H1 (cell line): ENCODE measurements around the gene RGL3. TPM values are rescaled to one million over a fixed set of nuclear protein-coding genes. Genes with fewer than 3 reads are reported as not detected.

Experiments
- CTCF ChIA-PET: fragments of 300-600 bp; sonication (Branson Sonifier 250); formaldehyde crosslinking; loops from one replicate; lab custom pipeline; 2021; ENCODE audit not compliant: partially characterized antibody; lab: Charles Lee
- POLR2A ChIA-PET: fragments of 300-600 bp; sonication (Branson Sonifier 250); formaldehyde crosslinking; loops from one replicate; lab custom pipeline; 2021; ENCODE audit warnings: inconsistent platforms; ENCODE audit not compliant: partially characterized antibody; lab: Charles Lee
- DNase-seq, 2 experiments: peaks; one replicate each; pipeline versions ENCODE4 v3.0.0 to v3.0.0-alpha.2; 2010 to 2022; ENCODE audit warnings: low spot score in 2 of 2, low read depth in 1 of 2, mixed read lengths in 1 of 2
- FAIRE-seq: peaks from 2 replicates; lab custom pipeline; 2011; peaks lifted over from hg19 to GRCh38; lab: Jason Lieb, UNC
- H2AFZ ChIP-seq: 2 replicates; pipeline ENCODE4 v1.8.1; 2012; ENCODE audit warnings: low read length, inconsistent platforms
- H2AK5ac ChIP-seq: 2 replicates; pipeline ENCODE4 v1.6.1; 2013; ENCODE audit warnings: low read depth, low read length
- H2BK120ac ChIP-seq: replicated peaks from 2 replicates; pipeline ENCODE3; 2013; ENCODE audit warnings: low read depth, low read length, inconsistent platforms
- H2BK12ac ChIP-seq: 2 replicates; pipeline ENCODE4 v1.6.1; 2013; ENCODE audit warnings: low read depth, low read length
- H2BK15ac ChIP-seq: 2 replicates; pipeline ENCODE4 v1.6.1; 2013; ENCODE audit warnings: low read length
- H2BK20ac ChIP-seq: 2 replicates; pipeline ENCODE4 v1.6.1; 2013; ENCODE audit warnings: low read length
- H2BK5ac ChIP-seq: 2 replicates; pipeline ENCODE4 v1.6.1; 2013; ENCODE audit warnings: low read depth, low read length
- H3K14ac ChIP-seq: 2 replicates; pipeline ENCODE4 v1.6.1; 2013; ENCODE audit warnings: inconsistent platforms; ENCODE audit not compliant: insufficient read length
- H3K18ac ChIP-seq: 2 replicates; pipeline ENCODE4 v1.6.1; 2013; ENCODE audit warnings: low read length; ENCODE audit errors: extremely low read depth
- H3K23ac ChIP-seq: 2 replicates; pipeline ENCODE4 v1.6.1; 2013; ENCODE audit warnings: inconsistent platforms; ENCODE audit not compliant: insufficient read length
- H3K23me2 ChIP-seq: 2 replicates; pipeline ENCODE4 v1.6.1; 2013; ENCODE audit warnings: low read depth, low read length
- H3K27ac ChIP-seq: 2 replicates; pipeline ENCODE4 v1.6.1; 2011; ENCODE audit warnings: low read depth, low read length, inconsistent platforms
- H3K27me3 ChIP-seq, 4 experiments: replicated peaks in 1 of 4; 1 replicate in 1 of 4; 2 replicates in 3 of 4; pipeline versions ENCODE4 v1.6.1 to v1.8.1; 2011 to 2013; ENCODE audit warnings: low read length in 3 of 4, mild to moderate bottlenecking in 3 of 4, inconsistent platforms in 2 of 4, mixed read lengths in 2 of 4, moderate library complexity in 1 of 4; ENCODE audit not compliant: control insufficient read depth in 3 of 4, insufficient read depth in 3 of 4; ENCODE audit errors: extremely low read depth in 1 of 4
- H3K36me3 ChIP-seq, 4 experiments: 2 replicates each; pipeline versions ENCODE4 v1.6.1 to v1.8.1; 2011 to 2013; ENCODE audit warnings: mild to moderate bottlenecking in 4 of 4, low read length in 3 of 4, moderate library complexity in 2 of 4, control low read depth in 1 of 4, inconsistent platforms in 1 of 4; ENCODE audit not compliant: insufficient read depth in 4 of 4, control insufficient read depth in 2 of 4
- H3K4ac ChIP-seq: replicated peaks from 2 replicates; pipeline ENCODE3; 2013; ENCODE audit warnings: low read length, low read depth, mixed read lengths, inconsistent platforms; ENCODE audit not compliant: insufficient read length
- H3K4me1 ChIP-seq, 4 experiments: replicated peaks in 1 of 4; 1 replicate in 1 of 4; 2 replicates in 3 of 4; pipeline versions ENCODE4 v1.6.1 to v1.8.1; 2011 to 2013; ENCODE audit warnings: low read length in 3 of 4, inconsistent platforms in 2 of 4, mixed read lengths in 1 of 4; ENCODE audit not compliant: insufficient read depth in 4 of 4, control insufficient read depth in 3 of 4
- H3K4me2 ChIP-seq, 2 experiments: 2 replicates each; pipeline versions ENCODE4 v1.6.1 to v1.8.1; 2011 to 2013; ENCODE audit warnings: low read depth in 2 of 2, low read length in 2 of 2, control low read depth in 1 of 2, inconsistent platforms in 1 of 2, mild to moderate bottlenecking in 1 of 2; ENCODE audit not compliant: insufficient read depth in 1 of 2
- H3K4me3 ChIP-seq, 4 experiments: fragments of 200-600, 300-600 bp in 1 of 4; sonication (generic), shearing (Covaris generic), sonication (Bioruptor Twin) in 1 of 4; 2 replicates each; pipeline versions ENCODE4 v1.5.1 to v1.8.1; 2011 to 2016; ENCODE audit warnings: low read length in 4 of 4, low read depth in 3 of 4, control low read depth in 2 of 4, inconsistent platforms in 2 of 4, mild to moderate bottlenecking in 2 of 4, mixed read lengths in 1 of 4, moderate library complexity in 1 of 4; ENCODE audit not compliant: insufficient read depth in 2 of 4; ENCODE audit errors: extremely low read depth in 1 of 4
- H3K56ac ChIP-seq: replicated peaks from 2 replicates; pipeline ENCODE3; 2013; ENCODE audit warnings: low read depth, mild to moderate bottlenecking, mixed read lengths, low read length, inconsistent platforms; ENCODE audit not compliant: insufficient read length
- H3K79me1 ChIP-seq: 2 replicates; pipeline ENCODE4 v1.6.1; 2013; ENCODE audit warnings: low read depth, low read length, control low read depth
- H3K79me2 ChIP-seq, 2 experiments: 2 replicates each; pipeline versions ENCODE4 v1.6.1 to v1.8.1; 2012 to 2013; ENCODE audit warnings: low read length in 2 of 2, mild to moderate bottlenecking in 2 of 2, inconsistent platforms in 1 of 2; ENCODE audit not compliant: insufficient read depth in 2 of 2, control insufficient read depth in 1 of 2
- H3K9ac ChIP-seq, 4 experiments: replicated peaks in 1 of 4; 1 replicate in 1 of 4; 2 replicates in 3 of 4; pipeline versions ENCODE4 v1.6.1 to v1.8.1; 2011 to 2013; ENCODE audit warnings: low read depth in 3 of 4, low read length in 3 of 4, control low read depth in 2 of 4, mild to moderate bottlenecking in 2 of 4, moderate library complexity in 2 of 4, inconsistent platforms in 1 of 4; ENCODE audit errors: extremely low read depth in 1 of 4
- H3K9me3 ChIP-seq, 2 experiments: 2 replicates each; pipeline versions ENCODE4 v1.6.1 to v1.8.1; 2012 to 2013; ENCODE audit warnings: mild to moderate bottlenecking in 2 of 2, moderate library complexity in 2 of 2, control low read depth in 1 of 2, inconsistent platforms in 1 of 2, low read depth in 1 of 2, low read length in 1 of 2, mixed read lengths in 1 of 2; ENCODE audit not compliant: insufficient read depth in 2 of 2
- H4K20me1 ChIP-seq, 2 experiments: replicated peaks in 1 of 2; 2 replicates each; pipeline versions ENCODE3 to v1.8.1; 2011 to 2013; ENCODE audit warnings: inconsistent platforms in 2 of 2, low read length in 2 of 2, mild to moderate bottlenecking in 1 of 2; ENCODE audit not compliant: insufficient read depth in 2 of 2, control insufficient read depth in 1 of 2
- H4K5ac ChIP-seq: 2 replicates; pipeline ENCODE4 v1.6.1; 2013; ENCODE audit warnings: low read length, low read depth, mixed read lengths, inconsistent platforms; ENCODE audit not compliant: insufficient read length
- H4K8ac ChIP-seq: 2 replicates; pipeline ENCODE4 v1.8.0; 2013; ENCODE audit warnings: mild to moderate bottlenecking, moderate library complexity, low read length, inconsistent platforms; ENCODE audit not compliant: insufficient read depth; ENCODE audit errors: extremely low read depth
- H4K91ac ChIP-seq: replicated peaks from 2 replicates; pipeline ENCODE3; 2013; ENCODE audit warnings: low read length, mixed read lengths, inconsistent platforms; ENCODE audit not compliant: insufficient read length
- CBX5 ChIP-seq: fragments of 300-800, 300-1000 bp; sonication (generic); IDR thresholded peaks from 2 replicates; pipeline ENCODE4 v1.7.1; 2016; ENCODE audit warnings: antibody characterized with exemption, low read length, low read depth
- CREB1 ChIP-seq: IDR thresholded peaks from 2 replicates; pipeline ENCODE4 v1.6.1; 2012; ENCODE audit warnings: inconsistent platforms
- CTCF ChIP-seq, 3 experiments: IDR thresholded peaks; 1 replicate in 2 of 3; 2 replicates in 1 of 3; pipeline versions ENCODE4 v1.5.1 to v1.6.1; 2011; ENCODE audit warnings: low read length in 3 of 3, mild to moderate bottlenecking in 3 of 3, inconsistent platforms in 2 of 3, low read depth in 1 of 3, moderate library complexity in 1 of 3; ENCODE audit not compliant: insufficient read depth in 1 of 3; ENCODE audit errors: control extremely low read depth in 1 of 3
- E2F6 ChIP-seq: IDR thresholded peaks from 2 replicates; pipeline ENCODE4 v1.6.1; 2012; ENCODE audit warnings: inconsistent platforms
- EZH2 ChIP-seq: fragments of 200-600 bp; sonication (generic); IDR thresholded peaks from 2 replicates; pipeline ENCODE4 v1.7.1; 2012; ENCODE audit warnings: low read depth, mild to moderate bottlenecking, moderate library complexity, low read length, inconsistent platforms; ENCODE audit not compliant: severe bottlenecking
- HDAC2 ChIP-seq, 2 experiments: fragments of 300-600 bp in 1 of 2; sonication (generic) in 1 of 2; IDR thresholded peaks; 2 replicates each; pipeline ENCODE4 v1.6.1; 2011 to 2012; ENCODE audit warnings: low read depth in 2 of 2, low read length in 2 of 2, mild to moderate bottlenecking in 2 of 2, moderate library complexity in 2 of 2, borderline replicate concordance in 1 of 2, inconsistent platforms in 1 of 2
- NANOG ChIP-seq: IDR thresholded peaks from 2 replicates; pipeline ENCODE4 v1.6.1; 2011; ENCODE audit warnings: low read length, low read depth, mild to moderate bottlenecking, inconsistent platforms; ENCODE audit not compliant: insufficient read depth, poor library complexity, severe bottlenecking
- PHF8 ChIP-seq: fragments of 200-600 bp; sonication (generic); conservative IDR thresholded peaks from 2 replicates; pipeline ENCODE4 v1.7.1; 2012; ENCODE audit warnings: low read depth, mild to moderate bottlenecking, inconsistent platforms, low read length, moderate library complexity
- RFX5 ChIP-seq: IDR thresholded peaks from 2 replicates; pipeline ENCODE4 v1.6.1; 2011; ENCODE audit warnings: low read depth, low read length, improper control_type of control experiment, borderline replicate concordance
- YY1 ChIP-seq: IDR thresholded peaks from 2 replicates; pipeline ENCODE4 v1.6.1; 2011; ENCODE audit warnings: low read depth, mild to moderate bottlenecking, low read length
- WGBS, 2 experiments: shearing (Covaris generic) in 1 of 2; methylation state at CpG; one replicate each; pipeline versions ENCODE4 v1.1.6 to v1.1.7; 2013 to 2015; ENCODE audit warnings: low lambda C conversion rate in 2 of 2, mixed read lengths in 2 of 2, inconsistent platforms in 1 of 2, low coverage in 1 of 2, missing lambda C conversion rate in 1 of 2; ENCODE audit not compliant: insufficient replicate concordance in 2 of 2, insufficient coverage in 1 of 2, insufficient read length in 1 of 2; ENCODE audit errors: extremely low coverage in 1 of 2, missing lambda C conversion rate in 1 of 2; 5-methylcytosine and 5-hydroxymethylcytosine counted together
- polyA plus RNA-seq, 7 experiments: library from polyadenylated mRNA; depleted of rRNA in 3 of 7; stranded (reverse) in 5 of 7; unstranded in 2 of 7; fragments of >200 nt in 5 of 7; fragments of 200-250 nt in 2 of 7; gene quantifications; 1 replicate in 5 of 7; 2 replicates in 1 of 7; 4 replicates in 1 of 7; pipeline versions ENCODE4 v1.2.1 to v1.2.3, GENCODE V29; 2011 to 2013; ENCODE audit warnings: missing spikeins in 2 of 7, mixed read lengths in 2 of 7
- total RNA-seq: library from RNA; stranded (reverse); fragmentation: NEBNext Ultra II Directional; extraction: Animal tissue kit (Norgen Biotek cat#: 25700); gene quantifications from 2 replicates; pipeline ENCODE4 v1.2.1, GENCODE V29; 2021

The RGL3 gene
- total and polyA plus RNA-seq, 2 of the 8 experiments (the other 6 are each of a cell fraction or from before 2014, with no cell fraction given): 36.9 to 40.9 TPM

- no peak for FAIRE-seq
- Histone ChIP-seq H3K27me3 (no peaks in the 10 kb centered on the region), H2BK5ac (no peak overlapping the region), H3K79me2 (no peaks in the 10 kb centered on the region), H3K9me3 (no peaks in the 10 kb centered on the region), H3K14ac (no peak overlapping the region), H3K56ac (no peak overlapping the region), H3K4me2 (no peak overlapping the region), H3K4ac (no peak overlapping the region), H3K23me2 (no peaks in the 10 kb centered on the region), H2BK20ac (no peak overlapping the region), H3K4me1 (peaks cover 0 to 1% (median 0%) of the 10 kb centered on the region in 4 experiments; a peak in 2 of 7 replicates), H2AFZ (no peak overlapping the region), H2AK5ac (no peak overlapping the region), H3K27ac (no peak overlapping the region), H4K5ac (no peak overlapping the region), H3K9ac (no peak overlapping the region), H4K91ac (no peak overlapping the region), H3K23ac (no peak overlapping the region), H4K8ac (no peak overlapping the region), H2BK15ac (no peak overlapping the region), H4K20me1 (peaks cover 0 to 3% of the 10 kb centered on the region in 2 experiments), H3K18ac (no peak overlapping the region), H3K4me3 (no peak overlapping the region), H2BK12ac (no peak overlapping the region), H3K36me3 (peaks cover 0 to 3% (median 0%) of the 10 kb centered on the region in 4 experiments; a peak in 1 of 8 replicates), H2BK120ac (no peak overlapping the region), H3K79me1 (no peaks in the 10 kb centered on the region)
- no peak for DNase-seq
- POLR2A ChIA-PET: interaction anchor here (1.8 to 2.8 kb wide), 2 partner anchors 13 to 15 kb away, joined by 4 to 9 read pairs; no protein-coding TSS in a partner anchor
- WGBS, 2 experiments: 93% methylated on average over 2 of the region's 2 CpGs; no CpG with 5 or more reads in 1 of the 2 experiments
- CTCF ChIA-PET: interaction anchor here (0.6 to 7.0 kb wide), 8 partner anchors 10 to 1782 kb away, joined by 3 to 49 read pairs (median 3); partner anchors contain the start of gene EPOR
- no peak for TF ChIP-seq NANOG
- no peak for TF ChIP-seq EZH2
- no peak for TF ChIP-seq RFX5
- no peak for TF ChIP-seq HDAC2 (IDR thresholded peaks at IDR 0.05; ENCODE audit: borderline replicate concordance in 1 of 2, low read depth in 2 of 2, low read length in 2 of 2)
- TF ChIP-seq PHF8: no peak
- no peak for TF ChIP-seq E2F6
- no peak for TF ChIP-seq CTCF (IDR thresholded peaks at IDR 0.05; ENCODE audit: control extremely low read depth in 1 of 3, insufficient read depth in 1 of 3, low read depth in 1 of 3, low read length in 3 of 3)
- TF ChIP-seq YY1: no peak
- no peak for TF ChIP-seq CREB1
- TF ChIP-seq CBX5: no peak
Measured at GRCh38 chr19:11367528-11367927, 51.6 kb downstream of the RGL3 start.
